GM18873 (cell line): ENCODE results near the gene SPTBN2.
A peak's percentile ranks its signal among the peaks of the same experiment; 100 is the strongest.
"Not testable (repeated sequence)": the region's sequence is repeated elsewhere in the genome, so short reads cannot be mapped to it uniquely, and the experiment has no call there.

ENCODE experiments used
- ATAC-seq: cut with Tn5 transposase; IDR thresholded peaks from one replicate; pipeline ENCODE4 v1.9.1; 2021; ENCODE audit warnings: mild to moderate bottlenecking, moderate library complexity, moderate number of reproducible peaks; ENCODE audit not compliant: unreplicated experiment, low FRiP score

Gene SPTBN2

DNA sequence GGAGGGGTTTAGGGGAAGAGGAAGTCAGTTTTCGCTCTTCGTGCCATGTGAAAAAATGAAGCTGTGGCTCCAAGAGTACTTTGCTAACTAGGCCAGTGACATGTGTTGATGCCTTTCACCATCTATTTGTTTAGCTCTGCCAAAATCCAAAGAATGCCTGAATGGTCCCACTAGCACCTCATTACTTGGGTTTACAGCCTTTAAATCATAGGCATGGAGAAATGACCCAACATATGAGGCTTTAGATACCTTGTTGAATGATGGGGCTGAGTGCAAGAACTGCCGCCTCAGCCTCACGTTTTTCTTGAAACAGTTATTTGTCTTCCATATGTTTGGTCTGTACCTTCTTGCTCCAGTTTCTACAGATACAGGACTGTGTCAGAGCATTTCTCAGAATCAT is 82.2 kb downstream of the SPTBN2 start:
- no peak for ATAC-seq

DNA sequence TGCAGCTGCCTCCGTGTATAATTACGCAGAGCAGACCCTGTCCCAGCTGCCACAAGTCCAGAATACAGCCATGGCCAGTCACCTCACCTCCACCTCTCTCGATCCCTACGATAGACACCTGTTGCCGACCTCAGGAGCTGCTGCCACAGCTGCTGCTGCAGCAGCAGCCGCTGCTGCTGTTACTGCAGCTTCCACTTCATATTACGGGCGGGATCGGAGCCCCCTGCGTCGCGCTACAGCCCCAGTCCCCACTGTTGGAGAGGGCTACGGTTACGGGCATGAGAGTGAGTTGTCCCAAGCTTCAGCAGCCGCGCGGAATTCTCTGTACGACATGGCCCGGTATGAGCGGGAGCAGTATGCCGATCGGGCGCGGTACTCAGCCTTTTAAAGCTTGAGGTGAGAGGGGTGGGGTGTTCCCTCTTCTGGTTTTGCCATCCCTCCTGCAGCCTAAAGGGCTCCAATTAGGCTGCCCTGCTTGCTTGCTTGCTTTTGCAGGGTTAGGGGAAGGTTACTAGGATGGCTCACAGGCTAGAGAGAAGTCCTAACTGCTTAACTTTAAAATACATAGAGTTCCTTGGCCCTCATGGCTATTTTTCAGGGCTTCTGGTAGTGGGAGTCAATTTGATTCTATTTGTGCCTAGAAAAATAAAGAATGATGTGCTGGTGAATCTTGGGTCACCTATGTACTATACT is 85.1 kb downstream of the SPTBN2 start:
- ATAC-seq, result no peak

DNA sequence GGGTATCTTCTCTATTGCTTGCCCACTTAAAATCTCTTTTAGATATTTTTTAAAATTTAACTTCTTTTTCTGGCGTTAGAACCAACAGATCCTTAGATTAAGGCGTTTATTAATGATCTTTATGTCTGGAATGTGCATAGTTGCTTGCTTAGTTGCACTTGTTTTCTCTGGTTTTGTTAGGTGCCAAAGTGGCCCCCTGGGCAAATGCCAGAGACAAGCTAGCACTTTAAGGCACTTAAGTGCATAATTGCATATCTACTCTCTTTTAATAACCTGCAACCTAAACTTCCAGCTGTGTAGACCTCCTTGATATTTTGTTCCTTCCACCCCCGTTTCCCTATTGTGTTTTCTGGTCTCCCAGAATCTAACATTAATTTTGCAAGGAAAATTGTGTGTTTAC is 87.2 kb downstream of the SPTBN2 start:
- no peak for ATAC-seq

DNA sequence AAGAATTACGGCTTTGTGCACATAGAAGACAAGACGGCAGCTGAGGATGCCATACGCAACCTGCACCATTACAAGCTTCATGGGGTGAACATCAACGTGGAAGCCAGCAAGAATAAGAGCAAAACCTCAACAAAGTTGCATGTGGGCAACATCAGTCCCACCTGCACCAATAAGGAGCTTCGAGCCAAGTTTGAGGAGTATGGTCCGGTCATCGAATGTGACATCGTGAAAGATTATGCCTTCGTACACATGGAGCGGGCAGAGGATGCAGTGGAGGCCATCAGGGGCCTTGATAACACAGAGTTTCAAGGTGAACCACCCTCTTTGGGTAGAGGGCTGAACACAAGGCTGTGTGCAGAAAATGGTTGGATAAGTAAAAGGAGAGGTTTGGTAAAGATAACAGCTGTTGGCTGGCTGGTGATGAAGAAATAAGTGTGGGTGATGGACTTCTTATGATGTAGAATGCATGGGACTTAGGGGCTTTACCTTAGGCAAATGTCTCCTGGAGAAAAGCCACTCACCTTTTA is 89.1 kb downstream of the SPTBN2 start:
- not testable (repeated sequence) for ATAC-seq

DNA sequence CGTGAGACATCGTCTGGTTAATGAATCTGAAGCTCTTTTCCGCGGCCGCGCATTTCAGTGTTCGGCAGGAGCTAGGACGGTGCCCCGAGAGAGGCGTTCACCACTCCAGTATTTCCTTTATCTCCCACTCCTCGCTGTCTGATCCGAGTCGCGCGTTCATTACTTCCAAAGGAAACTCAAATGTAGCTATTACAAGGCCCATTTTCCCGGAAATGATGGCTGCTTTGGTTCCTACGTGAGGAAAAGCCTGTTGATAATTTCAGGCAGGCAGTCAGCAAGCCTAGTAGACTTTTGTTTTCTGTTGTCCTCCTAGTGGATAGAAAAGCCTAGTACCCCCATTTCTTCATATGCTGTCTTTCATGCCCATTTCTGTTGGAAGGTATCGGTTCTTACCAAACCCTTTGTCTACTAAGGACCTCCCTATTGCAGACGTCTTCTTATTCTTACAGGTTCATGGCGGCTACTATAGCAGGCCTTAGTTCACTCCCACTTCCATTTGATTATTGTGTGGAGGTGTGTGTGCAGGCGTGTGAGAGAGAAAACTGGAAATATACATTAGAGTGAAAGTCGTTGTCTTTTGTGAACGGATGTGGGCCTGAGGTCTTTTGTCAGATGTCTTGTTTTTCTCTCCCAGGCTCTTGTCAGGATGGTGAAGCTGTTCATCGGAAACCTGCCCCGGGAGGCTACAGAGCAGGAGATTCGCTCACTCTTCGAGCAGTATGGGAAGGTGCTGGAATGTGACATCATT is 89.8 kb downstream of the SPTBN2 start:
- no peak for ATAC-seq

DNA sequence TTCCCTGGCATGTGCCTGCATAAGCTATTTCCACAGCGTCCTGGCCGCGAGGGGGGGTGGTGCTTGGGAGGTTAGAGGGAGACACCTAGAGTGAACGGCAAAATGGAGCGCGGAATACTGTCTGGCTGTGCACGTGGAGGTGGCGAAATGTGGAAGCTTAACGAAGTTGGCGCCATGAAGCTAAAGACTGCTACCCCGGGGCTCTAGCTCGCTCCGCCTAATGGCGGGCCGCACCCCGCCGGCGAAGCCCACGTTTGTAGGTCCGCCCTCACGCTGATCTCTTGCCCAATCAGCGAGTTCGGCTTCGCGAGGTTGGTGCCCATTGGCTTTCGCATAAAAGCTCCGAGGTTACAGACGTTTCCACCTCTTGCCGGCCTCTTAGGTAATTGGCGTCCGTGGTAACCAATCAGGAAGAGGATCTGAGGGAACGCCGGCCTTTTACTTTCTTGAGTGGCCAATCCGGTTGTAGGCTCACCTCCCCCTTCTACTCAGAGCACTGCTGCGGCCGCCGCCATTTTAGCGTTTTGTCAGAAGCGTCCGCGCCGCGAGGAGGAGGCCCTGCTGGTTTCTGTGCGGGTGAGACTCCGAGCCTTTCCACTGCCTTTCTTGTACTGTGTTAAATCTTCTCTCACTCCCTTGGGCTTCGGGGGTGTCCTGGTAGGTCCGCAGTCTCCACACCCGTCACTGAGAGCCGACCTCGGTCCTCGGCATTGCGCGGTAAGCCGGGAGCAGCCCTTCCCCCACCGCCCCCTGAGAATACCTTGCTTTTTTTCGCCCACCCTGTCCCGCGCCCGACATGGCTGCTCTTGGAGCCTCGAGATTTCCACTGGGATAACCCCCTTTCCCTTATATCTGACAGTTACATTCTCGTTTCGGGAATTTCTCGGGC is 90.6 kb downstream of the SPTBN2 start, which contains the start of gene RBM4:
Gene RBM4, plus strand, starts transcription at position 527 of the 889 bp plus-strand sequence. CDS start 1,009 bp downstream, outside the sequence.
- ATAC-seq, result peak; percentile 94

DNA sequence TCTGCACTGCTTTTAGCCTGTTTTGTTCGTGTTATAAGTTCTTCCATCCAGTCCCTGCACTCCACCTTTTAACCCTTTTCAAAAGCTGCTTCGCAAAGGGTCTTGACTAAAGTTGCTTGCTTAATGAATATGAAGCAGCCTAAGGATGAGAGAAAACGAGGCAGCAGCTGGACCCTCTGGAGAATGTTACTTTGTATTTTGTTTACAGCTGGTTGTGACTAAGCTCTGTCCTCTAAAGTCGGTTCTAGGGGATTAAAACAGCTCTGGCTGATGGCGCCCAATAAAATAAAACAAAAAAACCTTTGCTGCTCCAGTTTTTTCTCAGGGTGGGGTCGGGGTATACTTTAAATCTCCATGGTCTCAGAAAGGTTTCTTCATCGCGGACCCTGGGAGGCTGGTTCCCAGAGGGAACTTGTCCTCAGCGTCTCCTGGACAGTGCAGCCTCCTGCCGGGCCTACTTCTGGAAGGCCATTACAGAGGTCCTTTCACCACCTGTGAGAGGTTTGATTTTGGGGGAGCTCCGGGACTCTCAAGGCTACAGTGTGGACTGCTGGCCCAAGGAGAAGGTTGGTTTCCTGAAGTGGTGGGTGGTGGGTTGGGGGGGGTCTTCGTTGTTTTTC is 91.3 kb downstream of the SPTBN2 start:
- no peak for ATAC-seq

DNA sequence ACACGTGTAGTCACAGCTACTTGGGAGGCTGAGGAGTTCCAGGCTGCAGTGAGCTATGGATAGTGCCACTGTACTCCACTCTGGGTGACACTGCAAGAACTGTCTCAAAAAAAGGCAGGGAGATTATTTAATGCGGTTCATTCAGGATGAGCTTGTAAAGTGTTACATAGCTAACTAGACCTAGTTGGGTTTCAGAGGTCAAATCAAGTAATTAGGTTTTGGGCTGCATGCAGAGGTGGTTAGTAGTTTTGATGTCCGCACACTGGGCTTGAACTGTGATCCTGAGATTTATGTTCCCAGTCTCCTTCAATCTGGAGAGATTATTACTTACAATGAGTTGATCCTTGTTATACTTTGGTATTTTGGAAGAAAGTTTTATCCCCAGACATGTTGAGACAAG is 92.6 kb downstream of the SPTBN2 start:
- ATAC-seq, result no peak
